ENCODE data around the gene GPSM3. TPM values are rescaled to one million over a fixed set of nuclear protein-coding genes. Genes with fewer than 3 reads are reported as not detected.
"Not testable (repeated sequence)": the region's sequence is repeated elsewhere in the genome, so short reads cannot be mapped to it uniquely, and the experiment has no call there.

Gene GPSM3

GRCh38 chr6:32144238-32144637 lies 48.2 kb downstream of the GPSM3 start:
- DNase-seq; H3K14ac ChIP-seq (ENCODE audit: low read length in 2 of 2); H3K9ac ChIP-seq (ENCODE audit: low read length); H3K27ac ChIP-seq (ENCODE audit: low read length, poor library complexity, severe bottlenecking); H2AFZ ChIP-seq (ENCODE audit: low read depth, low read length); H3K4me2 ChIP-seq (ENCODE audit: low read length, poor library complexity, severe bottlenecking); H3K4ac ChIP-seq (ENCODE audit: low read depth in 1 of 2, low read length in 2 of 2); H2AK5ac ChIP-seq (ENCODE audit: low read length, severe bottlenecking); H2BK120ac ChIP-seq (ENCODE audit: low read depth, low read length); H3K18ac ChIP-seq (ENCODE audit: low read depth in 1 of 2, low read length in 2 of 2); H3K36me3 ChIP-seq (ENCODE audit: control insufficient read depth in 1 of 2, insufficient read depth in 2 of 2, low read depth in 1 of 2, low read length in 2 of 2); H2BK12ac ChIP-seq (ENCODE audit: low read length in 2 of 2); H4K91ac ChIP-seq (ENCODE audit: low read length); H2BK5ac ChIP-seq (ENCODE audit: low read depth, low read length, poor library complexity, severe bottlenecking); H2BK15ac ChIP-seq (ENCODE audit: low read depth, poor library complexity, severe bottlenecking); H3K79me1 ChIP-seq (replicated peaks; ENCODE audit: low read length, poor library complexity, severe bottlenecking); H3K23ac ChIP-seq (ENCODE audit: low read length in 2 of 2); H3K4me3 ChIP-seq (ENCODE audit: insufficient read depth in 1 of 2, low read depth in 1 of 2, low read length in 2 of 2); H4K8ac ChIP-seq (ENCODE audit: low read length); H3K9me3 ChIP-seq (ENCODE audit: control insufficient read depth, low read length); H3K4me1 ChIP-seq (ENCODE audit: control insufficient read depth, insufficient read depth, low read depth, low read length): not testable (repeated sequence)
- peaks cover 25 to 30% of the 10 kb centered on the region in 2 experiments for H3K27me3 ChIP-seq (ENCODE audit: control insufficient read depth in 1 of 2, insufficient read depth in 1 of 2, low read length in 2 of 2)
- WGBS, result 87% methylated on average over 7 of the region's 7 CpGs

Small RNAs within 50 kb of the gene (small RNA-seq; reads per million reads assigned to genes)
- gene AL662884.1 (ENCODE audit: low read depth) (not detected), gene MIR6833 (ENCODE audit: low read depth) (not detected)

Data from mesenchymal stem cell (in vitro differentiated cells and primary cell).